Measurements from ENCODE around the gene EFCAB11.

The EFCAB11 gene

GRCh38 chr14:89954070-89955021 is at the start of gene EFCAB11:
TSS of gene EFCAB11 (minus strand) at chr14:89954730. CDS start at chr14:89954660, 70 bp downstream.
- in situ Hi-C loops (cut with MboI; ENCODE audit: low sequenced_read_pairs) = no loop called here

- in situ Hi-C loops (cut with MboI; ENCODE audit: low sequenced_read_pairs) = no loop called here
Measured at GRCh38 chr14:90003526-90004307, 49.2 kb upstream of the EFCAB11 start.

- in situ Hi-C loops (cut with MboI; ENCODE audit: low sequenced_read_pairs) = no loop called here
Measured at GRCh38 chr14:90000935-90001334, 46.4 kb upstream of the EFCAB11 start.

- in situ Hi-C loops (cut with MboI; ENCODE audit: low sequenced_read_pairs) = no loop called here
Measured at GRCh38 chr14:89996963-89997362, 42.4 kb upstream of the EFCAB11 start.

GRCh38 chr14:89992273-89992672 is 37.7 kb upstream of the EFCAB11 start:
- in situ Hi-C loops (cut with MboI; ENCODE audit: low sequenced_read_pairs) = no loop called here

GRCh38 chr14:89990623-89991275 is 36.2 kb upstream of the EFCAB11 start:
- in situ Hi-C loops (cut with MboI; ENCODE audit: low sequenced_read_pairs) = no loop called here

GRCh38 chr14:89990218-89990617 is 35.7 kb upstream of the EFCAB11 start:
- in situ Hi-C loops (cut with MboI; ENCODE audit: low sequenced_read_pairs) = no loop called here

GRCh38 chr14:89988787-89989186 is 34.3 kb upstream of the EFCAB11 start:
- in situ Hi-C loops (cut with MboI; ENCODE audit: low sequenced_read_pairs) = no loop called here

- in situ Hi-C loops (cut with MboI; ENCODE audit: low sequenced_read_pairs) = no loop called here
Measured at GRCh38 chr14:89987161-89987475, 32.6 kb upstream of the EFCAB11 start.

GRCh38 chr14:89986462-89987160 is 32.1 kb upstream of the EFCAB11 start:
- in situ Hi-C loops (cut with MboI; ENCODE audit: low sequenced_read_pairs) = no loop called here

GRCh38 chr14:89983375-89983774 is 28.8 kb upstream of the EFCAB11 start:
- in situ Hi-C loops (cut with MboI; ENCODE audit: low sequenced_read_pairs) = no loop called here

GRCh38 chr14:89978656-89979055 is 24.1 kb upstream of the EFCAB11 start:
- in situ Hi-C loops (cut with MboI; ENCODE audit: low sequenced_read_pairs) = no loop called here

- in situ Hi-C loops (cut with MboI; ENCODE audit: low sequenced_read_pairs) = no loop called here
Measured at GRCh38 chr14:89977668-89978067, 23.1 kb upstream of the EFCAB11 start.

GRCh38 chr14:89973234-89973823 is 18.8 kb upstream of the EFCAB11 start:
- in situ Hi-C loops (cut with MboI; ENCODE audit: low sequenced_read_pairs) = no loop called here

GRCh38 chr14:89965839-89966238 is 11.3 kb upstream of the EFCAB11 start:
- in situ Hi-C loops (cut with MboI; ENCODE audit: low sequenced_read_pairs) = no loop called here

- in situ Hi-C loops (cut with MboI; ENCODE audit: low sequenced_read_pairs) = no loop called here
Measured at GRCh38 chr14:89963288-89963978, 8.9 kb upstream of the EFCAB11 start.

- in situ Hi-C loops (cut with MboI; ENCODE audit: low sequenced_read_pairs) = no loop called here
Measured at GRCh38 chr14:89960914-89961313, 6.4 kb upstream of the EFCAB11 start.

- in situ Hi-C loops (cut with MboI; ENCODE audit: low sequenced_read_pairs) = no loop called here
Measured at GRCh38 chr14:89959853-89960445, 5.4 kb upstream of the EFCAB11 start.

GRCh38 chr14:89958966-89959365 is 4.4 kb upstream of the EFCAB11 start:
- in situ Hi-C loops (cut with MboI; ENCODE audit: low sequenced_read_pairs) = no loop called here

Data from hTERT RPE-1 (cell line).